Astrocyte of the spinal cord (primary cell): Measurements from ENCODE around the gene HYCC2.

Source experiments
- DNase-seq: peaks from one replicate; pipeline ENCODE4 v3.0.0; 2011; ENCODE audit warnings: low read depth, low spot score
- H3K4me3 ChIP-seq: 2 replicates; pipeline ENCODE4 v1.5.1; 2011; ENCODE audit warnings: low read depth, mild to moderate bottlenecking, low read length, moderate library complexity
- in situ Hi-C: cut with HindIII; loops from 2 replicates; pipeline ENCODE4 v1.10.0; 2017; ENCODE audit warnings: low sequenced_read_pairs
- TF ChIP-seq, protein P1 (sequence below): IDR thresholded peaks from 2 replicates; pipeline ENCODE4 v1.5.1; 2012; ENCODE audit warnings: low read depth, mild to moderate bottlenecking, low read length, inconsistent platforms

The HYCC2 gene

DNA sequence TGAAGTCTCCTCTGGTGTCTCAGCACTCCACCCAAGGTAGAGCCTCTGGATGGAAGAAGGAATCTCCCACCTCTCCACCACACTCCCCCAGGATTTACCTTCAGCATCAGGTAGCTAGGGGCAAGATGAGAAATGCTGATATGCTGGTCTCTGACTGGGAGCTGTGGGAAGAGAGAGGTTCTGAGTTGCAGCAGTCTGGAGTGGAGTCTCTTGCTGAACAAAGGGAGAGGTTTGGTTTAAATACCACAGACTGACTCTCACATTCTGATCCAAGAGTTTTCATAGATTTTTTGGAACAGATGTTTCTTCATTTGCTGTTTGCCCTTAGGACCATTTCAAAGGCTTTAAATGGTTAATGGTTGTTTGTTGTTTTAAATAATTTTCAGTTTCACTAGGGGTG, 43.4 kb upstream of the HYCC2 start:
- no peak overlapping the region for H3K4me3 ChIP-seq
- TF ChIP-seq, protein P1, sequence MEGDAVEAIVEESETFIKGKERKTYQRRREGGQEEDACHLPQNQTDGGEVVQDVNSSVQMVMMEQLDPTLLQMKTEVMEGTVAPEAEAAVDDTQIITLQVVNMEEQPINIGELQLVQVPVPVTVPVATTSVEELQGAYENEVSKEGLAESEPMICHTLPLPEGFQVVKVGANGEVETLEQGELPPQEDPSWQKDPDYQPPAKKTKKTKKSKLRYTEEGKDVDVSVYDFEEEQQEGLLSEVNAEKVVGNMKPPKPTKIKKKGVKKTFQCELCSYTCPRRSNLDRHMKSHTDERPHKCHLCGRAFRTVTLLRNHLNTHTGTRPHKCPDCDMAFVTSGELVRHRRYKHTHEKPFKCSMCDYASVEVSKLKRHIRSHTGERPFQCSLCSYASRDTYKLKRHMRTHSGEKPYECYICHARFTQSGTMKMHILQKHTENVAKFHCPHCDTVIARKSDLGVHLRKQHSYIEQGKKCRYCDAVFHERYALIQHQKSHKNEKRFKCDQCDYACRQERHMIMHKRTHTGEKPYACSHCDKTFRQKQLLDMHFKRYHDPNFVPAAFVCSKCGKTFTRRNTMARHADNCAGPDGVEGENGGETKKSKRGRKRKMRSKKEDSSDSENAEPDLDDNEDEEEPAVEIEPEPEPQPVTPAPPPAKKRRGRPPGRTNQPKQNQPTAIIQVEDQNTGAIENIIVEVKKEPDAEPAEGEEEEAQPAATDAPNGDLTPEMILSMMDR: no peak
- in situ Hi-C loops: no loop called here
- no peak for DNase-seq

DNA sequence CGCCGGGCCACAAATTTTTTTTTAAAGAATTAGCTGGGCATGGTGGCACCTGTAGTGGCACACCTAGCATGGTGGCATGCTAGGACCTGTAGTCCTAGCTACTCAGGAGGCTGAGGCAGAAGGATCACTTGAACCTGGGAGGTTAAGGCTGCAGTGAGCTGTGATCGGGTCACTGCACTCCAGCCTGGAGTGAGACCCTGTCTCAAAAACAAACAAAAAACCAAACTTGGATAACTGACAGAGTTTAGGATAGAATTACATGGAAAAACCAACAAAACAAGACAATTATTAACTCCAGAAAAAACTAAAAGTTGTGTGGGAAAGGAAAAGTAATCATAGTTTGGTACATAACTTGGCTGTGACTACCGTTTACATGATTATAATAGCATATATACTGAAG, 42.9 kb upstream of the HYCC2 start:
- DNase-seq: no peak
- in situ Hi-C loops: no loop called here
- TF ChIP-seq, protein P1: no peak
- H3K4me3 ChIP-seq: no peak overlapping the region

DNA sequence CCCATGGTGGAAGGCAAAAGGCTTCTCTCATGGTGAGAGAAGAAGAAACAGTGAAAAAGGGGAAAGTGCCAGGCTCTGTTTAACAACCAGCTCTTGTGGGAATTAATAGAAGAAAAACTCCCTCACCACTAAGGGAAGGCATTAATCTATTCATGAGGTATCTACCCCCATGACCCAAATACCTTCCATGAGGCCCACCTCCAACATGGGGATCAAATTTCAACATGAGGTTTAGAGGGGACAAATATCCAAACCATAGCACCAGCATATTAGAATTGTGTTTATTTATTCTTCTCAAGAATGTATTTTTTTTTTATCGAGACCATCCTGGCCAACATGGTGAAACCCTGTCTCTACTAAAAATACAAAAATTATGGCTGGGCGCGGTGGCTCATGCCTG, 39.6 kb upstream of the HYCC2 start:
- in situ Hi-C loops: no loop called here
- TF ChIP-seq, protein P1: no peak
- DNase-seq: no peak
- H3K4me3 ChIP-seq: no peak overlapping the region

DNA sequence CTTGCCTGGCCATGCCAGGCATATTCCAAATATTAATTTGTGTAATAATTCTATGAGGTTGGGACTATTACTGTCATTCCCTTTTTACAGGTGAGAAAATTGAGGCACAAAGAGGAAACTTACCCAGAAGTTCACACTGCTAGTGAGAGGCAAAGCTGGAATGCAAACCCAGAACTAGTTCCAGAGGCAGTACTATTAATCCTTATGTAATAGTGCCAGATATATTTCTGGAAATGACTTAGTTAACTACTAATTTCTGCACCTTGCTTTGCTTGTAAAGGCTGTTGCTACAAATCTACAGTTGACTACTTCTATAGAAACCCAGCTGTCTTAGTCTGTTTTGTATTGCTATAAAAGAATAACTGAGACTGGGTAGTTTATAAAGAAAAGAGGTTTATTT, 39.1 kb upstream of the HYCC2 start:
- TF ChIP-seq, protein P1: no peak
- no peak for DNase-seq
- H3K4me3 ChIP-seq: no peak overlapping the region
- in situ Hi-C loops: no loop called here

DNA sequence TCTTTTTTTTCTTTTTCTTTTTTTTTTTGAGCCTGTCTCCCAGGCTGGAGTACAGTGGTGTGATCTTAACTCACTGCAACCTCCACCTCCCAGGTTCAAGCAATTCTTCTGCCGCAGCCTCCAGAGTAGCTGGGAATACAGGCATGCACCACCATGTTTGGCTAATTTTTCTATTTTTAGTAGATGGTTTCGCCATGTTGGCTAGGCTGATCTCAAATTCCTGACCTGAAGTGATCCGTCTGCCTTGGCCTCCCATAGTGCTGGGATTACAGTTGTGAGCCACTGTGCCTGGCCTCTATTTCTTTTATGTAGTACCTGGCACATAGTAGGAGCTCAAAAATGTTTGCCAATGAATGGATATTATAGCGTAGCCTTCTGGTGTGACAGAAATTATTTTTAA, 37.7 kb upstream of the HYCC2 start:
- no peak for DNase-seq
- H3K4me3 ChIP-seq: no peak overlapping the region
- in situ Hi-C loops: no loop called here
- TF ChIP-seq, protein P1: no peak

DNA sequence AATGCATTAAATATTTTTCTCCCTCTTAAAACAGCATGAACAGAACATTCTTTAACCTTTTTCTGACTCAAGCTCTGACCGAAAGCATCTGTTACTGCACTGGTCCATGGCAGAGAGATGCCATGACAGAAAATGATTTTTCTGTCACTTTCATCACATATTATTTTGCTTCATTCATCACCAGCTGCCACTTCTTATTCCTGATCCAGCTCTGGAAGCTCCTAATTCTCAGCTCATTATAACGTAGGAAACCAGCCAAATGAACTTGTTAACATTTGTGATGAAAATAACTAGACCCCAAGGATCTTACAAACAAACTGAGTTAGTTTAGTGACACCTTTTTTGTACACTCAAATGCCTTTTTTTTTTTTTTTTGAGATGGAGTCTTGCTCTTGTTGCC, 36.9 kb upstream of the HYCC2 start:
- no peak overlapping the region for H3K4me3 ChIP-seq
- TF ChIP-seq, protein P1: no peak
- no peak for DNase-seq
- in situ Hi-C loops: no loop called here

DNA sequence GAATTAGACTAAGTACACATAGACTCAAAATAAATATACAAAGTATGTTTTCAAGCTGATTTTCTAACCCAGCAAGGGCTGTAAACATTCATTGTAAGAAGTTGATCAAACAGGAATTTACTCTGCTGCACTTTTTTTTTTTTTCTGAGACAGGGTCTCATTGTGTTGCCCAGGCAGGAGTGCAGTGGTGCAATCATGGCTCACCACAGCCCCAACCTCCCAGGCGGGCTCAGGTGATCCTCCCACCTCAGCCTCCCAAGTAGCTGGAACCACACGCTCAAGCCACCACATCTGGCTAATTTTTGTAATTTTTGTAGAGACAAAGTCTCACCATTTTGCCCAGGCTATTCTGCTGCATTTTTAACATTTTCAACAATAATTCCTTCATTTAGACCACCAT, 36.2 kb upstream of the HYCC2 start:
- no peak for DNase-seq
- in situ Hi-C loops: no loop called here
- TF ChIP-seq, protein P1: no peak
- H3K4me3 ChIP-seq: no peak overlapping the region
